Neural cell (in vitro differentiated cells): ENCODE data around the gene HPCA.

ENCODE experiments used
- EP300 ChIP-seq: fragments of 450-650 bp; conservative IDR thresholded peaks from 2 replicates; pipeline ENCODE4 v1.6.1; 2014; ENCODE audit warnings: antibody characterized with exemption, mild to moderate bottlenecking, moderate library complexity; ENCODE audit not compliant: poor library complexity, severe bottlenecking
- EZH2 ChIP-seq: fragments of 200-600, 300-800 bp; shearing (Covaris generic), sonication (generic); IDR thresholded peaks from 2 replicates; pipeline ENCODE4 v1.6.1; 2014; ENCODE audit warnings: antibody characterized with exemption, low read length, borderline replicate concordance, mild to moderate bottlenecking; ENCODE audit not compliant: insufficient read depth, poor library complexity, severe bottlenecking
- MXI1 ChIP-seq: fragments of 450-650 bp; conservative IDR thresholded peaks from 2 replicates; pipeline ENCODE4 v1.6.1; 2014; ENCODE audit warnings: antibody characterized with exemption, mild to moderate bottlenecking; ENCODE audit not compliant: poor library complexity, severe bottlenecking
- POLR2AphosphoS5 ChIP-seq: IDR thresholded peaks from 2 replicates; pipeline ENCODE4 v1.6.1; 2012
- RAD21 ChIP-seq: fragments of 450-650 bp; conservative IDR thresholded peaks from 2 replicates; pipeline ENCODE4 v1.6.1; 2014; ENCODE audit warnings: antibody characterized with exemption, mild to moderate bottlenecking, moderate library complexity
- SMC3 ChIP-seq: fragments of 450-650 bp; conservative IDR thresholded peaks from 2 replicates; pipeline ENCODE4 v1.6.1; 2014; ENCODE audit warnings: antibody characterized with exemption, mild to moderate bottlenecking, moderate library complexity; ENCODE audit not compliant: poor library complexity
- TAF1 ChIP-seq: IDR thresholded peaks from 2 replicates; pipeline ENCODE4 v1.6.1; 2012; ENCODE audit warnings: low read depth
- TF ChIP-seq, protein P1 (sequence below): fragments of 450-650 bp; IDR thresholded peaks from 2 replicates; pipeline ENCODE4 v1.5.1; 2014; ENCODE audit warnings: antibody characterized with exemption, mild to moderate bottlenecking, moderate library complexity; ENCODE audit not compliant: poor library complexity, severe bottlenecking
- TF ChIP-seq, protein P2 (sequence below): IDR thresholded peaks from 2 replicates; pipeline ENCODE4 v1.6.1; 2012; ENCODE audit warnings: borderline replicate concordance

DNA sequence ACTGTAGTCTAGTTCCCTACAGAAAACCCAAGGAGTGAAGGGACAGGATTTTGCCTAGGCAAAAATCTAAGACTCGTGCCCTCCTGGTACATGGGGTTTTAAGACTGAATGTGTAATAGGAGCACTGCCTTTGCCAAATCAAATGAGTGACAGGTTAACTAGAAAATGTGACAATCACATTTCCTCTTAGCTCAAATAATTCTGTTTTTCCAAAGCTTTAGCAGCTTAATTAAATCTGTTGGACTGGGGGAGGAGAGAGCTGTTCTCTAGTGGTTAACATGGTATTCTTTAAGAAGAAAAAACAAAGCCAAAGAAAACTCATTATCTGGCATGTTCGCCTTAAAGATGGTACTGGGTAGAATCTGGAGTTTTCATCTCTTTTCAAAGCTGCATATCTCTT, 28.2 kb upstream of the HPCA start:
- TF ChIP-seq MXI1 (no peak), RAD21 (no peak), EP300 (no peak), SMC3 (no peak), EZH2 (no peak), TAF1 (no peak), POLR2AphosphoS5 (no peak)
- TF ChIP-seq, protein P1, sequence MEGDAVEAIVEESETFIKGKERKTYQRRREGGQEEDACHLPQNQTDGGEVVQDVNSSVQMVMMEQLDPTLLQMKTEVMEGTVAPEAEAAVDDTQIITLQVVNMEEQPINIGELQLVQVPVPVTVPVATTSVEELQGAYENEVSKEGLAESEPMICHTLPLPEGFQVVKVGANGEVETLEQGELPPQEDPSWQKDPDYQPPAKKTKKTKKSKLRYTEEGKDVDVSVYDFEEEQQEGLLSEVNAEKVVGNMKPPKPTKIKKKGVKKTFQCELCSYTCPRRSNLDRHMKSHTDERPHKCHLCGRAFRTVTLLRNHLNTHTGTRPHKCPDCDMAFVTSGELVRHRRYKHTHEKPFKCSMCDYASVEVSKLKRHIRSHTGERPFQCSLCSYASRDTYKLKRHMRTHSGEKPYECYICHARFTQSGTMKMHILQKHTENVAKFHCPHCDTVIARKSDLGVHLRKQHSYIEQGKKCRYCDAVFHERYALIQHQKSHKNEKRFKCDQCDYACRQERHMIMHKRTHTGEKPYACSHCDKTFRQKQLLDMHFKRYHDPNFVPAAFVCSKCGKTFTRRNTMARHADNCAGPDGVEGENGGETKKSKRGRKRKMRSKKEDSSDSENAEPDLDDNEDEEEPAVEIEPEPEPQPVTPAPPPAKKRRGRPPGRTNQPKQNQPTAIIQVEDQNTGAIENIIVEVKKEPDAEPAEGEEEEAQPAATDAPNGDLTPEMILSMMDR, result no peak
- TF ChIP-seq, protein P2, sequence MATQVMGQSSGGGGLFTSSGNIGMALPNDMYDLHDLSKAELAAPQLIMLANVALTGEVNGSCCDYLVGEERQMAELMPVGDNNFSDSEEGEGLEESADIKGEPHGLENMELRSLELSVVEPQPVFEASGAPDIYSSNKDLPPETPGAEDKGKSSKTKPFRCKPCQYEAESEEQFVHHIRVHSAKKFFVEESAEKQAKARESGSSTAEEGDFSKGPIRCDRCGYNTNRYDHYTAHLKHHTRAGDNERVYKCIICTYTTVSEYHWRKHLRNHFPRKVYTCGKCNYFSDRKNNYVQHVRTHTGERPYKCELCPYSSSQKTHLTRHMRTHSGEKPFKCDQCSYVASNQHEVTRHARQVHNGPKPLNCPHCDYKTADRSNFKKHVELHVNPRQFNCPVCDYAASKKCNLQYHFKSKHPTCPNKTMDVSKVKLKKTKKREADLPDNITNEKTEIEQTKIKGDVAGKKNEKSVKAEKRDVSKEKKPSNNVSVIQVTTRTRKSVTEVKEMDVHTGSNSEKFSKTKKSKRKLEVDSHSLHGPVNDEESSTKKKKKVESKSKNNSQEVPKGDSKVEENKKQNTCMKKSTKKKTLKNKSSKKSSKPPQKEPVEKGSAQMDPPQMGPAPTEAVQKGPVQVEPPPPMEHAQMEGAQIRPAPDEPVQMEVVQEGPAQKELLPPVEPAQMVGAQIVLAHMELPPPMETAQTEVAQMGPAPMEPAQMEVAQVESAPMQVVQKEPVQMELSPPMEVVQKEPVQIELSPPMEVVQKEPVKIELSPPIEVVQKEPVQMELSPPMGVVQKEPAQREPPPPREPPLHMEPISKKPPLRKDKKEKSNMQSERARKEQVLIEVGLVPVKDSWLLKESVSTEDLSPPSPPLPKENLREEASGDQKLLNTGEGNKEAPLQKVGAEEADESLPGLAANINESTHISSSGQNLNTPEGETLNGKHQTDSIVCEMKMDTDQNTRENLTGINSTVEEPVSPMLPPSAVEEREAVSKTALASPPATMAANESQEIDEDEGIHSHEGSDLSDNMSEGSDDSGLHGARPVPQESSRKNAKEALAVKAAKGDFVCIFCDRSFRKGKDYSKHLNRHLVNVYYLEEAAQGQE, result no peak
